Activated T-helper 17 cell treated with anti-CD3 and anti-CD28 coated beads, Interleukin-2, amount 50 U/mL, for 72 hours (primary cell): ENCODE data around the gene NTF4. TPM values are rescaled to one million over a fixed set of nuclear protein-coding genes. Genes with fewer than 3 reads are reported as not detected.
"Not testable (repeated sequence)": the region's sequence is repeated elsewhere in the genome, so short reads cannot be mapped to it uniquely, and the experiment has no call there.

ENCODE experiments used
- ATAC-seq: fragments of 150-1000 bp; cut with Tn5 transposase; replicated peaks from 2 replicates; pipeline ENCODE4 v1.10.0; 2021; ENCODE audit warnings: mild to moderate bottlenecking, moderate library complexity
- H3K27ac Mint-ChIP-seq: one replicate; pipeline ENCODE4 v1.8.0; 2022; ENCODE audit warnings: mixed read lengths
- H3K27me3 Mint-ChIP-seq: one replicate; pipeline ENCODE4 v1.8.0; 2022; ENCODE audit warnings: mixed read lengths
- H3K36me3 Mint-ChIP-seq: one replicate; pipeline ENCODE4 v1.8.0; 2022; ENCODE audit warnings: low read depth, mild to moderate bottlenecking, mixed read lengths
- H3K4me1 Mint-ChIP-seq: one replicate; pipeline ENCODE4 v1.8.0; 2022; ENCODE audit warnings: mixed read lengths
- H3K4me3 Mint-ChIP-seq: one replicate; pipeline ENCODE4 v1.8.0; 2022; ENCODE audit warnings: mild to moderate bottlenecking, mixed read lengths
- H3K9me3 Mint-ChIP-seq: one replicate; pipeline ENCODE4 v1.8.0; 2022; ENCODE audit warnings: mixed read lengths
- total RNA-seq, 2 donors: library from RNA; stranded (reverse); gene quantifications; one replicate each; pipeline ENCODE4 v1.2.3, GENCODE V29; 2022

The NTF4 gene
- total RNA-seq, 2 donors from 2014 or later: not detected

- Mint-ChIP-seq H3K9me3 (no peaks in the 10 kb centered on the region), H3K27ac (no peak overlapping the region), H3K4me3 (no peak overlapping the region), H3K27me3 (no peaks in the 10 kb centered on the region), H3K4me1 (peaks cover 10% of the 10 kb centered on the region), H3K36me3 (peaks cover 87% of the 10 kb centered on the region)
- ATAC-seq: no peak
Measured at GRCh38 chr19:49101160-49101559, 36.5 kb upstream of the NTF4 start.

DNA sequence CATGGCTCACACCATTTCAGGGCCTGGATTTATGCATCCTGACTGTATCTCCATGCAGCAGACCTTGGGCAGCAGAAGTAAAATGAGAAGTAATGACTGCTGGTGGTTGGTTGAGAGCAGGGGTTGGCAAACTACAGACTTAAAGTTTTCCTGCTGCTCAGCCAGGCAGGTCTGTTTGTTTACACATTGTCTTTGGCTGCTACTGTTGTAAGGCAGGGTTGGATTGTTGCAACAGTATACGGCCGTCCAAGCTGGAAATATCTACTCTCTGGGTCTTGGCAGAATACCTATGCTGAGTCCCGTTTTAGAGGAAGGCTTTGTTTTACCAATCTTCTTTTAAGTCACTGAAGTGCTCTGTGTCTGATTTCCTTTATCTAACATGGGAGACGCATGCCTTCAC, 34.2 kb upstream of the NTF4 start:
- Mint-ChIP-seq H3K4me3 (no peak overlapping the region), H3K4me1 (peaks cover 4% of the 10 kb centered on the region), H3K36me3 (peaks cover 89% of the 10 kb centered on the region), H3K9me3 (no peaks in the 10 kb centered on the region), H3K27ac (no peak overlapping the region), H3K27me3 (no peaks in the 10 kb centered on the region)
- no peak for ATAC-seq

DNA sequence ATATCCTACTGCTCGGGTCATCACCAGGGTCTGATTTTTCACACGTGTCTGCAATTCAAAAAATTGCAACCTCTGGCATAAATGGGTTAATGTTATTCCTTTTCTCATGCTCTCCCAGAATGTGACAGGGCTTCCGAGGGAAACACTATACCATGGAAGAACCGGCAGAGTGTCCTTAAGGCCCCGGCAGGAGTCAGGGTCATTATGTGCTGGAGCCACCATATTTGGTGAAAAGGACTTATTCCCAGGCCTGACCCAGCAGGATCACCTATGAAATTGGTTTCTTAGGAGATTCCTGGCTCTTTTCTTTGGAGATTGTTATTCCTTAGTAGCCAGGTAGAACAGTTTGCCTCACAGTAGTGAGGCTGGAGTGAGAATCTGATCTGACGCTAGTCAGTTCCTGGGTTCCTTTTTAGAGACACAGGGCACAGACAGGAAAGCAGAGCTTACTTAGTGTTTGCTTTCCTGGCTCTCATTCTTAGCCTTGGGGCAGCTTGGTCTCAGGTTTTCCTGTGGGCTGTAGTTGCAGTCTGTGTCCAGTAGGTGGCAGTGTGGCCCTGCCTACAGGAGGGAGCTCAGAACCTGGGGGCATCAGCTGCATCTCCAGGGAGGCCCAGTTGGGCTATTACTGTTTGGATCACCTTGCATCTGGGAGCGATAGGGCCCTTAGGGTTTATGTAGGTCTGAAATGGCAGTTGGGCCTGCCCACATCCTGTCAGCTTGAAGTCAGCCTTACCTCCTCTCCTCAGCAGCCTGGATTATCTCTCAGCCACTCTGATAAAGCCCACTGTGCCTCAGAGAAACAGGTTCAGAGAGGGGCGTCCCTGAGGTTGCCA, 33.1 kb upstream of the NTF4 start:
- Mint-ChIP-seq H3K27me3 (no peaks in the 10 kb centered on the region), H3K36me3 (peaks cover 89% of the 10 kb centered on the region), H3K4me1 (peaks cover 4% of the 10 kb centered on the region), H3K27ac (no peak overlapping the region), H3K9me3 (no peaks in the 10 kb centered on the region), H3K4me3 (no peak overlapping the region)
- peak; percentile 81 for ATAC-seq

DNA sequence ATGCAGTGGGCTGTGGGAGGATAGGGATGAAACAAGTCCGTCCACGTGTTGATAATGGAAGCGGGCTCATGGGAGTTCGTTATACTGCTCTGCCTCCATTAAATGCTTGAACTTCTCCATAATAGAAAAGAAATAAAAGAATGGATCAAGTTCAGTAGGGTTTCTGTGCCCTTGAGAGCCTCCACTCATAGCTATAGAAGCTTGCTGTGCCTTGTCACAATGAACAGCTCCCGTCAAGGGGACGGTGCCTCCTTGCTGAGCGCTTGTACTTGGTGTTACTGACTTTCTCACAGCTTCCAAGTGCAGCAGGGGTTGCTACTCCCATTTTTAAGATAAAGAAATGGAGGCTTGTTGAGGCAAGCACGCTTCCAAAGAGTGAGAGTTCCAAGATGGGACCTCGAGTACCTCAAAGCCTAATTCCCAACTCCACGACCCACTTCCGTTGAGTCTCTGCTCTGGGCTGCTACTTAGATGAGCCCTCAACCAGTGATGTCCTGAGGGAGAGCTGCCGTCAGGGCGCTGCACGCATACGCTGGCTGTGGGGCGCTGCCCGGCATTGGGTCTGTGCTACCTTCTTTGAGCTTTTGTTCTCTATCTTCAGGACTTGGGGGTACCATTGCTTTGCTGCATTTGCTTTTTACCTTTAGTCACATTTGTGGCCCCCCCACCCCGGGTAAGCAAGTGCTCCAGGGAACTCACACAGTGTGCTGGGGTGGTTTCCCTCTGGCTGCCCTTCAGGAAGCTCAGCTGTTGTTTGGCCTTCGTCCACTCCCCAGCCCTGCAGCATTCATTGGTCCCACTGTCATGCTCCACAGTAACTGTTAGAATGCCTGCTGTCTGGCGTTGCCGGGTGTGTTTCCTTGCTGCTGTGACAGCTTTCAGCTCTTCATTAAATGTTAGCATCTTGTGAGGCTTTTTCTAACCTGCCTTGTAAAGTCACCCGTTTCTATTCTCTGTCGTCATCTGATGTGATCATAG, 30.2 kb upstream of the NTF4 start:
- no peak for ATAC-seq
- H3K4me1 Mint-ChIP-seq: peaks cover 20% of the 10 kb centered on the region
- peaks cover 95% of the 10 kb centered on the region for H3K36me3 Mint-ChIP-seq
- H3K9me3 Mint-ChIP-seq: no peaks in the 10 kb centered on the region
- H3K27ac Mint-ChIP-seq: no peak overlapping the region
- no peak overlapping the region for H3K4me3 Mint-ChIP-seq
- H3K27me3 Mint-ChIP-seq: no peaks in the 10 kb centered on the region

GRCh38 chr19:49092686-49093085, 28.1 kb upstream of the NTF4 start:
- Mint-ChIP-seq H3K4me3 (no peak overlapping the region), H3K27me3 (no peaks in the 10 kb centered on the region), H3K4me1 (peaks cover 20% of the 10 kb centered on the region), H3K9me3 (no peaks in the 10 kb centered on the region), H3K36me3 (peaks cover 94% of the 10 kb centered on the region), H3K27ac (no peak overlapping the region)
- ATAC-seq: no peak

GRCh38 chr19:49091391-49092038, 26.9 kb upstream of the NTF4 start:
- no peaks in the 10 kb centered on the region for H3K9me3 Mint-ChIP-seq
- H3K36me3 Mint-ChIP-seq: peaks cover 94% of the 10 kb centered on the region
- peak; percentile 79 for ATAC-seq
- H3K4me1 Mint-ChIP-seq: peaks cover 28% of the 10 kb centered on the region
- H3K27me3 Mint-ChIP-seq: no peaks in the 10 kb centered on the region
- peak overlapping the region; percentile 72 for H3K27ac Mint-ChIP-seq
- peak overlapping the region; percentile 18 for H3K4me3 Mint-ChIP-seq

DNA sequence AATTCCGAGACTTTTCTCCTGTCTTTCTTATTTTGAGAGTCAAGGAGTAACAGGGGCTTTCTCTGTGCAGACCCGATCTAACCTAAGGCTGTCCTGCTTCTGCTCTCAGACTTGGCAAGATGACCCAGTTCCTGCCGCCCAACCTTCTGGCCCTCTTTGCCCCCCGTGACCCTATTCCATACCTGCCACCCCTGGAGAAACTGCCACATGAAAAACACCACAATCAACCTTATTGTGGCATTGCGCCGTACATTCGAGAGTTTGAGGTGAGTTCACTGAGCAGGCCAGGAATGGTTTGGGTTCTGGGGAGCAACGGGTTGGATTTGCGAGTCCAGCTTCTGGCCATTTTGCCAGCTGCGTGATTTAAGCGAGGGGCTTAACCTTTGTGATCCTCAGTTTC, 21.7 kb upstream of the NTF4 start:
- Mint-ChIP-seq H3K27me3 (peaks cover 3% of the 10 kb centered on the region), H3K9me3 (no peaks in the 10 kb centered on the region), H3K4me1 (peaks cover 30% of the 10 kb centered on the region), H3K27ac (peak overlapping the region; percentile 99), H3K4me3 (peak overlapping the region; percentile 92), H3K36me3 (peaks cover 63% of the 10 kb centered on the region)
- ATAC-seq: no peak

- peaks cover 26% of the 10 kb centered on the region for H3K4me1 Mint-ChIP-seq
- ATAC-seq: no peak
- H3K27ac Mint-ChIP-seq: peak overlapping the region; percentile 99
Measured at GRCh38 chr19:49085868-49086232, 21.2 kb upstream of the NTF4 start.

GRCh38 chr19:49085020-49085867, 20.6 kb upstream of the NTF4 start, which contains the start of gene SNRNP70:
TSS of gene SNRNP70 (plus strand) at chr19:49085451. CDS start at chr19:49086415, 964 bp downstream.
- H3K9me3 Mint-ChIP-seq: no peaks in the 10 kb centered on the region
- peaks cover 52% of the 10 kb centered on the region for H3K36me3 Mint-ChIP-seq
- ATAC-seq: peak; percentile 97
- peaks cover 20% of the 10 kb centered on the region for H3K4me1 Mint-ChIP-seq
- H3K4me3 Mint-ChIP-seq: peak within 1 kb of the TSS; percentile 92
- peaks cover 5% of the 10 kb centered on the region for H3K27me3 Mint-ChIP-seq
- peak within 1 kb of the TSS; percentile 99 for H3K27ac Mint-ChIP-seq

More at GRCh38 chr19:49085868-49086232, 21.2 kb upstream of the NTF4 start:
- no peaks in the 10 kb centered on the region for H3K9me3 Mint-ChIP-seq
- peaks cover 58% of the 10 kb centered on the region for H3K36me3 Mint-ChIP-seq
- H3K27me3 Mint-ChIP-seq: peaks cover 4% of the 10 kb centered on the region
- H3K4me3 Mint-ChIP-seq: peak overlapping the region; percentile 92

DNA sequence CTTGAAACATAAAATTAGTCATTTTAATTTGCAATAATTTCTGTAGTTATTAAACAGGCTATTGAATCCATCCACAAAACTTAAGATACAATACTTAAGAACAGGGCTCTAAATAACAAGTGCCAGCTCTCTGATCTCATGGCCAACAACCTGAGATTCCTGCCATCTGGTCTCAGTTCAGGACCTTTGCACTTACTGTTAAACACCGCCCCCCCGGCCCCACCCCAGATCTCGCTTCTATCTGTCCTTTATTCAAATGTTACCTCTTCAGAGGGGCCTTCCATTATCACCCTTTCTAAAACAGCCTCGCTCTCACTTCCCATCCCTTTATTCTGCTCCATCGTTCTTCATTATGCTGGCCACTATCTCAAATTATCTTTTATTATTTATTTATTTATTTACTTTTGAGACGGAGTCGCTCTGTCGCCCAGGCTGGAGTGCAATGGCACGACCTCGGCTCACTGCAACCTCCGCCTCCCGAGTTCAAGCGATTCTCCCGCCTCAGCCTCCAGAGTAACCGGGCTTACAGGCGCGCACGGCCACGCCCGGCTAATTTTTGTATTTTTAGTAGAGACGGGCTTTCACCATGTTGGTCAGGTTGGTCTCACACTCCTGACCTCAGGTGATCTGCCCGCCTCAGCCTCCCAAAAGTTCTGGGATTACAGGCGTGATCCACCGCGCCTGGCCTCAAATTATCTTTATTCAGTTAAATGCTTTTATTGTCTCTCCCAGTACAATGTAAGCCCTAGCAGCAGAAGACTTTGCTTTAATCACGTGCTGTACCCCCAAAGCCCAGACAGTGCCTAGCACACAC, 19.8 kb upstream of the NTF4 start:
- H3K9me3 Mint-ChIP-seq: no peaks in the 10 kb centered on the region
- H3K4me3 Mint-ChIP-seq: peak overlapping the region; percentile 92
- H3K27me3 Mint-ChIP-seq: peaks cover 8% of the 10 kb centered on the region
- peaks cover 18% of the 10 kb centered on the region for H3K4me1 Mint-ChIP-seq
- peak overlapping the region; percentile 99 for H3K27ac Mint-ChIP-seq
- peaks cover 44% of the 10 kb centered on the region for H3K36me3 Mint-ChIP-seq
- no peak for ATAC-seq

- Mint-ChIP-seq H3K36me3 (peaks cover 14% of the 10 kb centered on the region), H3K9me3 (no peaks in the 10 kb centered on the region), H3K27me3 (peaks cover 8% of the 10 kb centered on the region), H3K4me3 (no peak overlapping the region), H3K4me1 (peaks cover 7% of the 10 kb centered on the region), H3K27ac (peak overlapping the region; percentile 15)
- no peak for ATAC-seq
Measured at GRCh38 chr19:49081273-49081672, 16.7 kb upstream of the NTF4 start.

GRCh38 chr19:49080392-49080791, 15.8 kb upstream of the NTF4 start:
- peaks cover 13% of the 10 kb centered on the region for H3K27me3 Mint-ChIP-seq
- H3K9me3 Mint-ChIP-seq: no peaks in the 10 kb centered on the region
- H3K27ac Mint-ChIP-seq: no peak overlapping the region
- H3K4me1 Mint-ChIP-seq: peaks cover 5% of the 10 kb centered on the region
- H3K36me3 Mint-ChIP-seq: peaks cover 5% of the 10 kb centered on the region
- no peak for ATAC-seq
- H3K4me3 Mint-ChIP-seq: no peak overlapping the region

DNA sequence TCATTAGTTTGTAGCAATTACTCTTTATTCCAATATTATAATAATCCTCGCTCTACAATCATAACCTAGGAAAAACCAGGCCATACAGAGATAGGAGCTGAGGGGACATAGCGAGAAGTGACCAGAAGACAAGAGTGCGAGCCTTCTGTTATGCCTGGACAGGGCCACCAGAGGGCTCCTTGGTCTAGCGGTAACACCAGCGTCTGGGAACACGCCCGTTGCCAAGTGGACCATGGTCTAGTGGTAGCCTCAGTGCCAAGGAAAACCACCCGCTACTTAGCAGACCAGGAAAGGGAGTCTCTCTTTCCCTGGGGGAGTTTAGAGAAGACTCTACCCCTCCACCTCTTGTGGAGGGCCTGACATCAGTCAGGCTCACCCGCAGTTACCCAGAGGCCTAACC, 10.3 kb upstream of the NTF4 start:
- H3K27ac Mint-ChIP-seq, H3K4me3 Mint-ChIP-seq, H3K4me1 Mint-ChIP-seq, H3K9me3 Mint-ChIP-seq, ATAC-seq: not testable (repeated sequence)
- Mint-ChIP-seq H3K36me3 (peaks cover 10% of the 10 kb centered on the region), H3K27me3 (peaks cover 26% of the 10 kb centered on the region)
